Activated T-helper 2 cell treated with anti-CD3 and anti-CD28 coated beads, Interferon-gamma antibody, Interleukin-2, Interleukin-4, amounts not matched to agents 10 μg/mL and 5 μg/mL and 100 μg/mL, durations not matched to agents 14 hours and 24 hours and 36 hours (primary cell): ENCODE measurements around the gene PEX16. TPM values are rescaled to one million over a fixed set of nuclear protein-coding genes. Genes with fewer than 3 reads are reported as not detected.
A peak's percentile ranks its signal among the peaks of the same experiment; 100 is the strongest.

Experiments
- DNase-seq: peaks from one replicate; pipeline ENCODE4 v3.0.0; 2021; ENCODE audit warnings: low spot score
- H3K27ac Mint-ChIP-seq: one replicate; pipeline ENCODE4 v1.8.0; 2021; ENCODE audit warnings: mixed read lengths
- H3K27me3 Mint-ChIP-seq: one replicate; pipeline ENCODE4 v1.8.0; 2021; ENCODE audit warnings: low read depth, mixed read lengths
- H3K36me3 Mint-ChIP-seq: one replicate; pipeline ENCODE4 v1.8.0; 2021; ENCODE audit warnings: low read depth, mixed read lengths
- H3K4me1 Mint-ChIP-seq: one replicate; pipeline ENCODE4 v1.8.0; 2021; ENCODE audit warnings: low read depth, mixed read lengths
- H3K4me3 Mint-ChIP-seq: one replicate; pipeline ENCODE4 v1.8.0; 2021; ENCODE audit warnings: low read depth, mild to moderate bottlenecking, moderate library complexity, mixed read lengths
- H3K9me3 Mint-ChIP-seq: one replicate; pipeline ENCODE4 v1.8.0; 2021; ENCODE audit warnings: mixed read lengths
- intact Hi-C: fragments of 100-400 bp; cut with micrococcal nuclease; formaldehyde crosslinking; loops from one replicate; pipeline ENCODE4 v1.15.1; 2023
- total RNA-seq: library from RNA; stranded (reverse); gene quantifications from 2 replicates; pipeline ENCODE4 v1.2.3, GENCODE V29; 2022

The PEX16 gene
- total RNA-seq, 1 donor from 2014 or later: 30.8 TPM

DNA sequence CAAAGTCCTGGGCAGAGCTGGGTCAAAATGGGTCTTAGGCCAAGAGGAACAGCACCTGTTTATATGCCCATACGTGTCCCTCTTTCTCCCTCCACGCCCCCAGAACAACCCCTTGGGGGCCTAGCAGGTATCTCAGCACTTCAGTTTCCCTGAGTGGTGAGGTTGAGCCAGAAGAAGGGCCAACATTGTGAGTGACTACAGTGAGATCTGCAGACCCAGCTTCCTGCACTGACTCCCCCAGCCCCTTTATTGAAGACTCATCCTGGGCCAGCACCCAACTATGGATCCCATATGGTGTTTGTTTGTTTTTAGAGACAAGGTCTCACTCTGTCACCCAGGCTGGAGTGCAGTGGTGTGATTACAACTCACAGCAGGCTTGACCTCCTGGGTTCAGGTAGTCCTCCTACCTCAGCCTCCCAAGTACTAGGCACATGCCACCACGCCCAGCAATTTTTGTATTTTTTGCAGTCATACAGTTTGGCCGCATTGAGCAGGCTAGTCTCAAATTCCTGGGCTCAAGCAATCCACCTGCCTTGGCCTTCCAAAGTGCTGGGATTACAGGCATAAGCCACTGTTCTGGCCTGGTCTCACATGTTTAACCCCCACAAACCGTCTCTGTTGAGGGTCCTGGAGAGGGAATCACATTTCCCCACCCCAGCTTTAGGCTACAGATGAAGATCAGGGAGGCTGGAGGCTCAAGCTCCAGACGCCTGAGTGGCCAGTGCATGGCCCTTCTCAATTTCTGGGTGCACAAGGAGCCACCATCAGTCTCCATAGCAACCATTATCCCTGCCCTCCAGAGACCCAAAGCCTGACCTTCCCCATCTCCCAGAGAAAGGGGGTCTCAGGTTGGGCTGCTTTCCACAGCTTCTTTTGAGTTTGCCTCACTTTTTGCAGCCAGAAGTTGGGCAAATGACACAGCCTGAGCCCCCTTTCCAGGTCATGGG, 3.1 kb upstream of the PEX16 start:
- peaks cover 23% of the 10 kb centered on the region for H3K27me3 Mint-ChIP-seq
- peaks cover 7% of the 10 kb centered on the region for H3K36me3 Mint-ChIP-seq
- no peaks in the 10 kb centered on the region for H3K9me3 Mint-ChIP-seq
- intact Hi-C loops: no loop called here
- no peak overlapping the region for H3K27ac Mint-ChIP-seq
- H3K4me1 Mint-ChIP-seq: peaks cover 25% of the 10 kb centered on the region
- no peak overlapping the region for H3K4me3 Mint-ChIP-seq
- no peak for DNase-seq

DNA sequence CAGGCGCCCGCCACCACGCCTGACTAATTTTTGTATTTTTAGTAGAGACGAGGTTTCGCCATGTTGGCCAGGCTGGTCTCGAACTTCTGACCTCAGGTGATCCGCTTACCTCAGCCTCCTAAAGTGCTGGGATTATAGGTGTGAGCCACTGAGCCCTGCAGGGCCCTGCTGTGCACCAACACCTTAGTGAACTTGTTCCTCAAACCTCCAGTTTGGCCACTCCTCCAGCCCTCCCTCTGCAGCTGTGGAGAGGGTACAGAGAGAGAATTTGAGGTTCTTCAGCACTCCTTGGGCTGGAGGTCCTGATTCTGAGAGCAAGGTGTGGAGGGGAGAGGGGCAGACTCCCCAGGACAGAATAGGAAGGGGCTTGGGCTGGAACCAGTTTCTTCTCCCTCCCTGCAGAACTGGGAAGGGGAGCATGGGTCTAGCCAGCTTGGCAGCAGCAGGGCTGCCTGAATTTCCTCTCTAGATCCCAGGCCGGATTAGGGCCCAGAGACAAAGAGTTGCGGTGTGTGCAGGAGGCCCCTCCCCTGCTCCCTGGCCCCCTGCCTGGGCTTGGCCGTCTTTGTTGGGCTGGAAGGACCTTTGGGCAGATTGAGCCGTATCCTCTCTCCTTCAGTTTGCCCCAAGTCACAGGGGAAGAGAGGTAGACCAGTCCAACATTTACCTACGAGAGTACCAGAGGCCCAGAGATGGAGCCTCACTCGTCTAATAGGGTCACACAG, 2.3 kb upstream of the PEX16 start:
- H3K4me3 Mint-ChIP-seq: peak overlapping the region; percentile 55
- no peak for DNase-seq
- no peaks in the 10 kb centered on the region for H3K9me3 Mint-ChIP-seq
- H3K4me1 Mint-ChIP-seq: peaks cover 25% of the 10 kb centered on the region
- intact Hi-C loops: loop anchor here (5.0 kb wide), 2 partner anchors 202 to 1353 kb away; partner anchors contain the start of genes CD82 and PHF21A
- H3K27ac Mint-ChIP-seq: no peak overlapping the region
- peaks cover 23% of the 10 kb centered on the region for H3K27me3 Mint-ChIP-seq
- H3K36me3 Mint-ChIP-seq: peaks cover 15% of the 10 kb centered on the region

GRCh38 chr11:45918962-45919675, 1.4 kb upstream of the PEX16 start:
- no peak for DNase-seq
- Mint-ChIP-seq H3K4me3 (peak overlapping the region; percentile 96), H3K36me3 (peaks cover 20% of the 10 kb centered on the region), H3K9me3 (no peaks in the 10 kb centered on the region), H3K27ac (peak overlapping the region; percentile 98), H3K27me3 (peaks cover 14% of the 10 kb centered on the region), H3K4me1 (peaks cover 24% of the 10 kb centered on the region)
- intact Hi-C loops: loop anchor here (1.0 to 5.0 kb wide), 5 partner anchors 34 to 1352 kb away; partner anchors contain the start of genes CD82, CRY2, MAPK8IP1 and PHF21A

GRCh38 chr11:45918331-45918941, 759 bp upstream of the PEX16 start:
- peak; percentile 62 for DNase-seq
- peak overlapping the region; percentile 96 for H3K4me3 Mint-ChIP-seq
- peaks cover 22% of the 10 kb centered on the region for H3K36me3 Mint-ChIP-seq
- H3K4me1 Mint-ChIP-seq: peaks cover 24% of the 10 kb centered on the region
- H3K27ac Mint-ChIP-seq: peak overlapping the region; percentile 98
- intact Hi-C loops: loop anchor here (1.0 to 5.0 kb wide), 5 partner anchors 33 to 1351 kb away; partner anchors contain the start of genes CD82, CRY2, MAPK8IP1 and PHF21A
- H3K9me3 Mint-ChIP-seq: no peaks in the 10 kb centered on the region
- peaks cover 10% of the 10 kb centered on the region for H3K27me3 Mint-ChIP-seq

DNA sequence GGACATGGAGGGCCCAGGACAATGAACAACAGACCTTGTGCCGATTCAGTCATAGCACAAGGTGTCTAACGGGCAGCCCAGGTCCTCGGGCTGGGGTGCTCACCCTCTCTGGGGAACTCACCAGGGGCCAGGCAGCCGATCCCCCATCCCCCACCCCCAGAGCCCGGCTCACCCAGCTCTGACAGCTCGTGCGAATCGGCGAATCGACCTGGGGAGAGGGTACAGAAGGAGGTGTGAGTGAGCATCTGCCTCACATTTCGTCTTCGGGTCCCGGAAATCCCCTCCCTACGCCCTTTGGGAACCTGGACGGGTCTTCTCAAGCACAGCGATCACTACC, 423 bp downstream of the PEX16 start:
- H3K27ac Mint-ChIP-seq: peak overlapping the region; percentile 98
- H3K4me1 Mint-ChIP-seq: peaks cover 22% of the 10 kb centered on the region
- H3K4me3 Mint-ChIP-seq: peak overlapping the region; percentile 96
- DNase-seq: no peak
- intact Hi-C loops: loop anchor here (1.0 to 5.0 kb wide), 3 partner anchors 205 to 1350 kb away; partner anchors contain the start of genes CD82 and PHF21A
- H3K9me3 Mint-ChIP-seq: no peaks in the 10 kb centered on the region
- H3K36me3 Mint-ChIP-seq: peaks cover 23% of the 10 kb centered on the region
- peaks cover 7% of the 10 kb centered on the region for H3K27me3 Mint-ChIP-seq

DNA sequence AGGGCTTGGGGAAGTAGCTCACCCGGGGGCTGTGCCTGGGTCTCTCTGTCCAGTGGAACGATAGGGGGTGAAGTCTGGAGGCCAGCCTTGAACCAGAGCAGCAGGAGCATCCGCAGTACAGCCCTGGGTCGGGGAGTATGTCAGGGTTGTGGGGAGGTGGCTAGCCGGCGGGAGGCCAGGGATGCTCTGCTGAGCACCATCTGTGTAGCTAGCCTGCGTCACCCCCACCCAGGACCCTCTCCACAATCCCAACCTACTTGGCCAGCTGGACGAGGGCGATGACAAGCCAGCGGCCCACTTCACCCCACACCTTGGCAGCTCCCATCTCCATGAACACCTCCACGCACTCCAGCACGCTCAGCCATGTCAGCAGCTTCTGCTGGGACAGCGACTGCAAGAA, 2.2 kb downstream of the PEX16 start:
- no peaks in the 10 kb centered on the region for H3K9me3 Mint-ChIP-seq
- no peaks in the 10 kb centered on the region for H3K27me3 Mint-ChIP-seq
- peaks cover 33% of the 10 kb centered on the region for H3K36me3 Mint-ChIP-seq
- intact Hi-C loops: loop anchor here (5.0 kb wide), 2 partner anchors 207 to 1348 kb away; partner anchors contain the start of genes CD82 and PHF21A
- peaks cover 19% of the 10 kb centered on the region for H3K4me1 Mint-ChIP-seq
- H3K4me3 Mint-ChIP-seq: peak overlapping the region; percentile 23
- H3K27ac Mint-ChIP-seq: no peak overlapping the region
- no peak for DNase-seq

- Mint-ChIP-seq H3K27ac (no peak overlapping the region), H3K4me3 (peak overlapping the region; percentile 13), H3K9me3 (no peaks in the 10 kb centered on the region), H3K27me3 (no peaks in the 10 kb centered on the region), H3K4me1 (peaks cover 12% of the 10 kb centered on the region), H3K36me3 (peaks cover 33% of the 10 kb centered on the region)
- intact Hi-C loops: no loop called here
- DNase-seq: no peak
Observed at GRCh38 chr11:45913942-45914635, 3.6 kb downstream of the PEX16 start.

DNA sequence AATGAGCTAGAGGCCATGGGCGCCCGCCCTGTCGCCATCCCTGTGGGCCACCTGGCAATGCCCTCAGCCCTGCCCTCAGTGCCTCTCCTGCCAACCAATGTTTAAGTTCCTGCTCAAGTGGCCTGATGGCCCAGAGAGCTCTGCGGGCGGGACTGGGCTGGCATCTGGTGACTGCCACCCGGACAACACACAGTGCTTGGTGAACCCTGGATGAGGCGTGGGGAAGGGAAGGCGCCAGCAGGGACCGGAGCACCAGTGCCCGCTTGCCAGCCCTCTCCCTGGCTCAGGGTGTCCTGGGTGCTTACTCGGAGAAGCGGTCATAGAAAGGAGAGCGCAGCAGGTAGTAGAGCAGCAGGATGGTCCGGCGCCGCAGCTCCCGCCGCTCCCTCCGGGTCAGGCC, 4.2 kb downstream of the PEX16 start:
- Mint-ChIP-seq H3K27ac (no peak overlapping the region), H3K36me3 (peaks cover 33% of the 10 kb centered on the region), H3K27me3 (no peaks in the 10 kb centered on the region), H3K4me1 (peaks cover 11% of the 10 kb centered on the region), H3K4me3 (no peak overlapping the region), H3K9me3 (no peaks in the 10 kb centered on the region)
- DNase-seq: no peak
- intact Hi-C loops: no loop called here

DNA sequence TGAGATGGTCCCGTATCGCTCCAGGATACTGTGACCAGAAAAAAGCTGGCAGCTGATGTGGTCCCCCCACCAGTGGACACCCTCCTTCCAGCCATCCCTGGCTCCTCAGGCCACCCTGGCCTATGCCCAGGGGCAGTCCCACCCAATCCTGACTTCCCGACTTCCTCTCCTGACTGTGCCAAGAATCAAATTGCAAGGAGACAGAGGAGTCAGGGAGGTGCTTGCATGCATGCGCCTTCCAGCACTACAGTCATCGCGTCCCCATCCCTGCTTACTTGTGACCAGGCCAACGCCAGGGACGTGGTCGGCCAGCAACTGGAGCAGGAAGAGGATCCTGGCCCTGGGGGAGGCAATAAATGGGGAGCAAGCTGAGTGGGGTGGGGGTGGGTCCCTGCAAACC, 7.1 kb downstream of the PEX16 start:
- Mint-ChIP-seq H3K4me1 (no peaks in the 10 kb centered on the region), H3K27me3 (no peaks in the 10 kb centered on the region), H3K36me3 (peaks cover 25% of the 10 kb centered on the region), H3K4me3 (no peak overlapping the region), H3K9me3 (no peaks in the 10 kb centered on the region), H3K27ac (no peak overlapping the region)
- intact Hi-C loops: no loop called here
- no peak for DNase-seq

DNA sequence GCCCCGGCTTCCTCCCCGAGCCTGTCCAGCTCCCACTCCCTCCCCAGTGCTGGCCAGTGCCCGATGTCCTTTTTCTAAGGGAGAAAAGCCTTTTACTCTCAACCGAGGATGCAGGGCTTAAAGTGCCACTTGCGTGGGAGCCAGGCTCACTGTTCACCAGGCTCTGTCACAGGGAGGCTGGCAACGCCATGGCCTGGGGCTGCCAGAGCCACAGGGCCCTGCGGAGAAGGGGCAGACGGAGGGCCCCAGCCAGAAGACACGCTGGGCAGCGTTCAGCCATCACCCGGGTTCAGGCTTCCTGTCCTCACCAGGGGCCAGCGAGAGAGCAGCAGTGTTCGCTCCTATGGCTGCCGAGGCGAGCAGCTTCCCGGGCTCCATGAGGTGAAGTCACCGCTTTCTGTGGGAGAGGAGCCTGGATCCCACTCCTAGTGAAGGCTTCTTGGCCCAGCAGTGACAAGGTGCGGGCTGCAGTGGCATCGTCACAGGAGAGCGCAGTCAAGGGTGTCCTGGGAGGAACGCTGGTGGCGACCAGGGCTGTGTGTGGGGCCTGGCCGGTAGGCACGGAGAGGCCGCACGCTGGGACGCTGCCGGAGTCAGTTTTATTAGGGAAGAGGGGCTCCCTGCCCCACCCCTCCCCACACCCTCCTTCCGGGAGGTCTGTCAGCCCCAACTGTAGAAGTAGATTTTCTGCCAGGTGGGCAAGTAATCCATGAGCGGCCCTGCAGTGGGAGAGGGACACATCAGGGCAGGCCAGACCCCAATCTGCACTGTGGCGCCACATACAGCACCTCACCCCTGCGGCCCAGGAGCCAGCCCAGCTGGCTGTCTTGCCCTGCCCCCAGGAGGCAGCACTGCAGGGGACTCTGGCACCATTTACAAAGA, 7.8 kb downstream of the PEX16 start:
- no peak for DNase-seq
- Mint-ChIP-seq H3K4me3 (no peak overlapping the region), H3K9me3 (no peaks in the 10 kb centered on the region), H3K36me3 (peaks cover 18% of the 10 kb centered on the region), H3K27me3 (no peaks in the 10 kb centered on the region), H3K4me1 (no peaks in the 10 kb centered on the region), H3K27ac (no peak overlapping the region)
- intact Hi-C loops: no loop called here

- H3K4me1 Mint-ChIP-seq: no peaks in the 10 kb centered on the region
- peaks cover 11% of the 10 kb centered on the region for H3K36me3 Mint-ChIP-seq
- H3K27ac Mint-ChIP-seq: no peak overlapping the region
- no peak overlapping the region for H3K4me3 Mint-ChIP-seq
- H3K27me3 Mint-ChIP-seq: no peaks in the 10 kb centered on the region
- DNase-seq: no peak
- intact Hi-C loops: no loop called here
- H3K9me3 Mint-ChIP-seq: no peaks in the 10 kb centered on the region
Observed at GRCh38 chr11:45907911-45908370, 9.7 kb downstream of the PEX16 start.
